GM12891 (cell line): ENCODE data around the gene CRYBA2.

Source experiments
- PAX5 ChIP-seq: IDR thresholded peaks from 2 replicates; pipeline ENCODE4 v1.6.1; 2011; ENCODE audit warnings: low read length, moderate library complexity, mild to moderate bottlenecking; ENCODE audit not compliant: insufficient read depth, severe bottlenecking
- POLR2A ChIP-seq: IDR thresholded peaks from 2 replicates; pipeline ENCODE4 v1.6.1; 2011; ENCODE audit warnings: low read depth, low read length, control low read depth
- POLR2AphosphoS5 ChIP-seq: IDR thresholded peaks from 2 replicates; pipeline ENCODE4 v1.6.1; 2011; ENCODE audit warnings: low read depth, low read length, control low read depth
- POU2F2 ChIP-seq: IDR thresholded peaks from 2 replicates; pipeline ENCODE4 v1.6.1; 2011; ENCODE audit warnings: low read depth, mild to moderate bottlenecking, control low read depth, low read length, moderate library complexity
- SPI1 ChIP-seq: IDR thresholded peaks from 2 replicates; pipeline ENCODE4 v1.6.1; 2011; ENCODE audit warnings: low read depth, low read length, control low read depth
- TAF1 ChIP-seq: IDR thresholded peaks from 2 replicates; pipeline ENCODE4 v1.6.1; 2011; ENCODE audit warnings: low read depth, low read length, control low read depth

DNA sequence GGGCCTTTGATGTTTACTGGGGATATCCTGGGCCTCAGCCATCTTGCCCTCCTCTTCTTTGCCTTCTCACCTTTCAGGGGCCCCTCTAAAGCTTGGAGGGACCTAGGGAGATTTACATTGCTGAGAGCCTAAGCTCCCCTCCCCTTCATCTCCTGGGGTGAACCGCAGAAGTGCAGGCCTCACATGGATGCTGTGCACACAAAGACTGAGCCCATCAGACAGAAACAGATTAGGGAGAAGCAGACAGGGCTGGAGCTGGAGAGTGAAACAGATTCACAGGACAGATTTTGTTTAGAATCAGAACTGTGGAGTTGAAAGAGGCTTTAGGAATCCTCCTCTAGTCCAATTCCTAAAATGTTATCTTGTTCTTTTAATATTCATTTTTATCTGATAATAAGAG, 37.2 kb downstream of the CRYBA2 start:
- TF ChIP-seq POLR2AphosphoS5 (no peak), POLR2A (no peak), TAF1 (no peak), SPI1 (no peak), POU2F2 (no peak), PAX5 (no peak)
